HG03060 (cell line): ENCODE results near the gene RABEP1.

Source experiments
- ATAC-seq: cut with Tn5 transposase; IDR thresholded peaks from one replicate; pipeline ENCODE4 v1.9.1; 2021; ENCODE audit warnings: low read depth, moderate number of reproducible peaks; ENCODE audit not compliant: unreplicated experiment

The RABEP1 gene

DNA sequence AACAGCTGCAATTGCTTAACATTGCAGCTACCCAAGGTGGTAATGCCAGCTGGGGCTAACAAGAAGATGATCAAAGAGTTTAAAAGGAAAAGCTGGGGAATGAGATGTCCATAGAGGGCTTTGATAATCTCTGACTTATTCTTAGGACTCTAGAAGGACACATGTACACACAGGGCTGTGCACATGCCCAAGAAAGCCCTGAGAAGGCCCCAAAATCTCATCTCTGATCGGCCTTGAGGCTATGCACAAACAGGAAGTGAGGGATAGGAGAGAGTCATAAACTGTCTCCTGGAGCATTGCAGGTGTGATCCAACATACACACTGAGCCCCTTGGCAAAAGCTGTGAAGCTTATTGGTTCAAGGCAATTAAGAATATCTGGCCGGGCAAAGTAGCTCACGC lies 17.2 kb upstream of the RABEP1 start:
- ATAC-seq = no peak

DNA sequence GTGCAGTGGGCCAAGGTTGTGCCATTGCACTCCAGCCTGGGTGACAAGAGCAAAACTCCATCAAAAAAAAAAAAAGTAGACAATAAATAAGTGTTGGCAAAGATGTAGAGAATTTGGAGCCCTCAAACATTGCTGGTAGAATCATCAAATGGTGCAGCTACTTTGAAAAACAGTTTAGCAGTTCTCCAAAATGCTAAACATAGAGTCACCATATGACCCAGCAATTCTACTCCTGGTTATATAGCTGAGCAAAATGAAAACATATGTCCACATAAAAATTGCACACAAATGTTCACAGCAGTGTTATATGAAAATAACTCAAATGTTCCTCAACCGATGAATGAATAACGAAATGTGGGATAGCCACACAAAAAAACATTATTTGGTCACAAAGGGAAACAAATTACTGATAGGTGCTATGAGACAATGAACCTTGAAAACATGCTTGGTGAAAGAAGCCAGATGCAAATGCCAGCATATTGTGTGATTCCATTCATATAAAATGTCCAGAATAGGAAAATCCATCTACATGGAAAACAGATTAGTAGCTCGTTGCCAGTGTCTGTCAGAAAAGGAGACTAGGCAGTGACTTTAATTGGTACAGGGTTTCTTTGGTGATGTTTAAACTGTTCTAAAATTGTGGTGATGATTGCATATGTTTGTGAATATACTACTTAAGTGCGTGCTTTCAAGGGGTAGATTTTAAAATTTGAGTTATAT lies 12.7 kb upstream of the RABEP1 start:
- no peak for ATAC-seq

DNA sequence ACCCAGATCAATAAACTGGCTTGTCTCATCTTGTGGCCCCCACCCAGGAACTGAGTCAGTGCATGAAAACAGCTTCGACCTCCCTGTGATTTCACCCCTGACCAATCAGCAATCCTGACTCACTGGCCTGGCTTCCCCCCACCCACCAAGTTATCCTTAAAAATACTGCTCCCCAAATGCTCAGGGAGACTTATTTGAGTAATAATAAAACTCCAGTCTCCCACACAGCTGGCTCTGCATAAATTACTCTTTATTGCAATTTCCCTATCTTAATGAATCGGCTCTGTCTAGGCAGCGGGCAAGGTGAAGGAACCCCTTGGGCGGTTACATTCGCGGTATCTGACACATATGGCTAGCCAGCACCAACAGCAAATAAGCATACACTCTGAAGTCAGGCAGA lies 9.8 kb upstream of the RABEP1 start:
- no peak for ATAC-seq

DNA sequence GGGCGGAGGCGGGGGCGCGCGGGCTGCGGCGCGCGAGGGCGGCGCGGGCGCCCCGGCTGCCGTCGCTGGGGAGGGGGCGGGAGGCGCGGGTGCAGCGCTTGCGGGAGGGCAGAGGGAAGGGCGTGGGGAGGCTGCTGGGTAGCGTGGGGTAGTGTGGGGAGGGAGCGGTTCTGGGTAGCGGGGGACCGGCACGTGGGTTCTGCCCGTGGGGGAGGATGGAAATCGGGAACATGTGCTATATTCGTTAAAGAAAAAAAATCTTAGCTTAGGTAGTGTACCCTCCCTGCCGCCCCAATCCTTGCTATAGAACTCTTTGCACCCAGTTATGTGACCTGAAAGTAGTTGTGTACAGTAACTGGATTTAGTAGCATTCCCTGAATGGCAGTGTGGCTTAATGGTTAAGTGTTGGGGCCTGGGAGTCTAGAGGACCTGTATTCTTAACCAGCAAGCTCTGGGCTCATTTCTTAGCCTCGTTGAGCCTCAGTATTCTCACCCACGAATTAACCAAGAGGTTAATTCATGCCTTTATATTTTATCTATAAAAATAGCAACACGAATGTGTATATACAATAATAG lies 646 bp downstream of the RABEP1 start:
- no peak for ATAC-seq

DNA sequence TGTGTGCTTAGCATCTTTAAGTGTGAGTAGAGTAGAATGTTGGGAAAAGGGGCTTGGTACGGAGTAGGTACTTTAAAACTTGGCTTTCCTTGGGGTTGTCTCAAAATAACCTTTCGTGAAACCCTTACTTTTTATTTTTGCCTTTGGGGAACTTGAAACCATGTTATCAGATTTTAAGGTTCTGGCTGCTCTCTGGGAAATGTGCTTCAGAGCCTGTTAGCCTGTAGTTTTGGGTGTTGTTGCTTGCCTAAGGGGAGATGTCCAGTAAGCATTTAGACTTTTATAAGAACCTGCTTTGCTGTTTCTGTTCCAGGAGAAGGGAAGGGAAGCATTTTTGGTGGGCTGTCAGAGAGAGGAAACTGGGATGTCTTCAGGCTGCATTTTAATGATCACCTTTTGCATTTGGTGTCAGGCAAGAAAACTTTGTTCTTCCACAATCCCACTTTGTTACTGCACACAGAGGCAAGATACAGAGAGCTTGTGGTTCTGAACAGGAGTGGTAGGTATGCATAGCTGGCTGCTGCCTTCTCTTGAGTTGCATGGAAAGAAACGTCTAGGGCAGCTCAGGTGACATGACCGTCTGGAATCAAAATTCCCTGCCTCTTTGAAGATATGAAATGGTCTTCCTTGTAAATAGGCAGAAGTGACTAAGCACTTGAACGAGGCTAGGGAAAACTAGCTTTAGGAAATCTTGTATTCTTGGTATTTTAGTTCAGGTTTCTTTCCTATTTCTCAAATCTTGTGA lies 1.7 kb downstream of the RABEP1 start:
- no peak for ATAC-seq

GRCh38 chr17:5284681-5285080 lies 2.6 kb downstream of the RABEP1 start:
- ATAC-seq = no peak

DNA sequence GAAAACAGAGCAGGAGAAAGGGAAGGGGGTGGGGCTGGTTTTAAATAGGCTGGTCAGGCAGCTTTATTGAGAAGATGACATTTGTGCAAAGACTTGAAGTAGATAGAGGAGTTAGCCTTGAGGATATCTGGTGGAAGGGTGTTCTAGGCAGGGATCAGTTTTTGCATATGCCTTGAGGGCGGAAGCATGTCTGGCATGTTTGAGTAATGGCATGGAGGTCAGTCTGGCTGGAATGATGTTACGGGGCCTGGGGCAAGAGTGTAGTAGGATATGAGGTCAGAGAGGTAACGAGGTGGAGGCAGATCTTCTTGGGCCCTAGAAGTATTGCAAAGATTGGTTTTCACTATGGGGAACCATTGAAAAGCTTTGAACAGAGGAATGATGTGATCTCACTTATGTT lies 4.8 kb downstream of the RABEP1 start:
- no peak for ATAC-seq

GRCh38 chr17:5291683-5292350 lies 9.7 kb downstream of the RABEP1 start:
- ATAC-seq = no peak

DNA sequence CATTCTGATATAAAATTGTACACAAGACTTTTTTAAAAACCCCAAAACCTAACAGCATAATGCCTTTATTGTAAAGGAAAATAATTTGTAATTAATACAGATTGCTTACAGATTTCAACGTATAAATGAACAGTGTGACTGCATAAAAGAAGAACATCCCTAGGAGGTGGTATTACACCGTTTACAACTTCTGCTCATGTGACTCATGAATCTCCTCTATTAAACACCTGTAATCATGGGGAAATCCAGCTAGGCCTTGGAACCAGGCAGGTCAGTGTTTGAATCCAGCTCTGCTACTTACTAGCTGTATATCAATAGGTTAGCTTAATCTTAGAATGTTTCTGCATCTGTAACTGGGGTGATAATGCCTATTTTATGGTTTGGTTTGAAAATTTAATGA lies 15.2 kb downstream of the RABEP1 start:
- ATAC-seq = no peak

GRCh38 chr17:5299383-5299782 lies 17.3 kb downstream of the RABEP1 start:
- no peak for ATAC-seq

GRCh38 chr17:5304636-5305035 lies 22.6 kb downstream of the RABEP1 start:
- ATAC-seq = no peak

DNA sequence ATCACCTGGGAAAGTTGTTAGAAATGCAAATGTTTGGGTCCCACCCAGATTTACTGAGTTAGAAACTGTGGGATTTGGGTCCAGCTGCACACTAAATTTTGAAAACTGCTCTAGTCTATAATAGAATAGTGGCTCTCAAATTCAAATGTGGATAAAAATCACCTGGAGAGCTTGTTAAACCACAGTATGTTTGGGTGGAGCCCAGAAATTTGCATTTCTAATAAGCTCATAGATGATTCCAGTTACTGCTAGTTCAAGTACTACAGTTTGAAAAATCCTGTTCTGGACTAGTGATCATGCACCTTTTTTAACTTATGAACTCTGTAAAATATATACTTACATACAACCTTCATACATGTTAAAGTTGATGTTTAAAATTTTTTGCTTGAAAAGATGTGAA lies 27.8 kb downstream of the RABEP1 start:
- ATAC-seq = no peak

DNA sequence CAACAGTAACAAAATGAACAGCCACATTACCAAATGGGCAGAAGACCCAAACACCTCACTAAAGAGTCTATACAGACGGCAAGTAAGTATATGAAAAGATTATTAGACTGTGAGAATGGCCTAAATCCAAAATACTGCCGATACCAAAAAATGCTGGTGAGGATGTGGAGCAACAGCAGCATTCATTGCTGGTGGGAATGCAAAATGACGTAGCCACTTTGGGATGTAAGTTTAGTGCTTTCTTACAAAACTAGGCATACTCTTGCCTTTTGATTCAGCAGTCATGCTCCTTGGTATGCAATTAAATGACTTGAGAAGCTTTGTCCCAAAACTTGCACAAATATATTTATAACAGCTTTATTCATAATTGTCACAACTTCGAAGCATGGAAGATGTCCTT lies 43.8 kb downstream of the RABEP1 start:
- no peak for ATAC-seq

- no peak for ATAC-seq
These were observed 47.9 kb downstream of the RABEP1 start for GRCh38 chr17:5329784-5330557.

DNA sequence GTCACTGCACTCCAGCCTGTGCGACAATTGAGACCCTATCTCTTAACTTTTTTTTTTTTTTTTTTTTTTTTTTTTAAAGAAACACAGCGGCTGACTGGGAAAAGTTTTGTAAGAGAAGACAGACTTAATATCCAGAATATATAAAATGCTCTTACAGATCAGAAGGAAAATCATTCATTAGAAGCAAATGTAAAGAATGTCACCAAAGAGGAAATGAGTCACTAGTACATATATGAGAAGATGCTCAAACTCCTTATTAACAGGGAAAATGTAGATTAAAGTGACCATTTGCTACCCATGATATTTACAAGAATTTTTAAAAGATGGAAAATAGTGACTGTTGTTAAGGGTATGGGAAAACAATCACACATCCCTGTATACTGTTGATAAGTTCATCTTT lies 48.9 kb downstream of the RABEP1 start:
- no peak for ATAC-seq

GRCh38 chr17:5331506-5331905 lies 49.4 kb downstream of the RABEP1 start:
- no peak for ATAC-seq

- ATAC-seq = no peak
These were observed 62.8 kb downstream of the RABEP1 start for GRCh38 chr17:5344914-5345313.

DNA sequence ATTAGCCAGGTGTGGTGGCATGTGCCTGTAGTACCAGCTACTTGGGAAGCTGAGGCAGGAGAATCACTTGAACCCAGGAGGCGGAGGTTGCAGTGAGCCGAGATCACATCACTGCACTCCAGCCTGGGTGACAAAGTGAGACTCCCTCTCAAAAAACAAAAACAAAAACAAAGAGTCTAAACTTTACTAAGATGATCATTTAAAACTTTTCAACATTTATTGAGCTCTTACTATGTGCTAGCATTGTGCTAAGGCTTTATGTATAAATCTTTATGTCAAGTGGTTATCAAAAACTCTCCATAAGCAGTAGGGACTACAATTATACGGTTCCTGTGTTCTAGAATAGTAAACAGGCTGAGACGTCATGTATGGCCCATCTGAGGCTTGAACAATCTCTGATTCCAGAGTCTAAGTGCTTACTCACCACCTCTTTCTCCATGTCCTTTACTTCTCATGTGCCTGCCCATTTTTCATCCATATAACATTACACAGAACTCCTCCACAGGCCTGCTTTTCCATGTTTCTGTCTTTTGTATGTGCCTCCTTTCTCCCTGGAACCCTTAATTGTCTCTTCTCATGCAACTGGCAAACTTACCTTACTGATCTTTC lies 70.7 kb downstream of the RABEP1 start:
- no peak for ATAC-seq

- ATAC-seq = no peak
These were observed 72.2 kb downstream of the RABEP1 start for GRCh38 chr17:5354310-5354709.

GRCh38 chr17:5354886-5355415 lies 72.9 kb downstream of the RABEP1 start:
- ATAC-seq = no peak
